Head of caudate nucleus (tissue), 42 donors: Measurements from ENCODE around the gene CGREF1.
"Not testable (repeated sequence)": the region's sequence is repeated elsewhere in the genome, so short reads cannot be mapped to it uniquely, and the experiment has no call there.

Experiments
- DNase-seq, 42 donors: peaks; one replicate each; pipeline versions ENCODE4 v3.0.0 to v3.0.0-alpha.2; 2020 to 2021; ENCODE audit warnings: mixed read lengths in 7 of 42
- intact Hi-C: fragments of 100-400 bp; cut with DNase I; formaldehyde crosslinking; loops from one replicate; pipeline ENCODE4 v1.15.0; 2022

Gene CGREF1

GRCh38 chr2:27082773-27083409 lies 36.0 kb downstream of the CGREF1 start:
- DNase-seq: no peak
- intact Hi-C loops: loop anchor here (10.0 kb wide), 1 partner anchor 48 kb away; the partner anchor contains the start of gene TMEM214

- intact Hi-C loops: loop anchor here (10.0 kb wide), 1 partner anchor 47 kb away; the partner anchor contains the start of gene TMEM214
- DNase-seq: peak in 1 of 42 donors; percentile 18
Observed at GRCh38 chr2:27081984-27082772, 36.8 kb downstream of the CGREF1 start.

GRCh38 chr2:27080603-27080936 lies 38.4 kb downstream of the CGREF1 start:
- DNase-seq: no peak
- intact Hi-C loops: loop anchor here (10.0 kb wide), 1 partner anchor 46 kb away; the partner anchor contains the start of gene TMEM214

- intact Hi-C loops: loop anchor here (10.0 kb wide), 1 partner anchor 45 kb away; the partner anchor contains the start of gene TMEM214
- DNase-seq: no peak
Observed at GRCh38 chr2:27080140-27080469, 38.8 kb downstream of the CGREF1 start.

GRCh38 chr2:27079233-27080139 lies 39.4 kb downstream of the CGREF1 start:
- no peak for DNase-seq
- intact Hi-C loops: loop anchor here (10.0 kb wide), 1 partner anchor 45 kb away; the partner anchor contains the start of gene TMEM214

GRCh38 chr2:27078267-27079194 lies 40.4 kb downstream of the CGREF1 start, which contains the start of gene EMILIN1:
Gene EMILIN1 (plus strand): TSS chr2:27078615. CDS start chr2:27079066, 451 bp downstream.
- peak; percentile 26 to 80 (median 62) for DNase-seq
- intact Hi-C loops: no loop called here

- intact Hi-C loops: no loop called here
Observed at GRCh38 chr2:27077231-27077630, 41.7 kb downstream of the CGREF1 start.

GRCh38 chr2:27076323-27076722 lies 42.6 kb downstream of the CGREF1 start:
- no peak for DNase-seq
- intact Hi-C loops: no loop called here

More at GRCh38 chr2:27077231-27077630, 41.7 kb downstream of the CGREF1 start:
- peak in 1 of 42 donors; percentile 48 for DNase-seq

- intact Hi-C loops, DNase-seq: not testable (repeated sequence)
Observed at GRCh38 chr2:27075566-27075871, 43.4 kb downstream of the CGREF1 start.

GRCh38 chr2:27074738-27075565 lies 44.0 kb downstream of the CGREF1 start:
- intact Hi-C loops: no loop called here
- DNase-seq: peak in 10 of 42 donors; percentile 19 to 55 (median 42)

GRCh38 chr2:27073782-27074181 lies 45.1 kb downstream of the CGREF1 start:
- no peak for DNase-seq
- intact Hi-C loops: no loop called here

GRCh38 chr2:27072920-27073319 lies 46.0 kb downstream of the CGREF1 start:
- DNase-seq: no peak
- intact Hi-C loops: no loop called here

- DNase-seq: peak in 26 of 42 donors; percentile 15 to 67 (median 44)
Observed at GRCh38 chr2:27071990-27072830, 46.7 kb downstream of the CGREF1 start.

GRCh38 chr2:27071277-27071989 lies 47.5 kb downstream of the CGREF1 start, which contains the start of gene OST4:
Gene OST4 (minus strand): TSS chr2:27071654.
- peak; percentile 91 to 98 (median 96) for DNase-seq
- intact Hi-C loops: no loop called here

More at GRCh38 chr2:27071990-27072830, 46.7 kb downstream of the CGREF1 start:
- intact Hi-C loops: no loop called here

GRCh38 chr2:27070653-27071276 lies 48.2 kb downstream of the CGREF1 start:
- intact Hi-C loops: no loop called here
- no peak for DNase-seq
